GM12878 (cell line): ENCODE results near the gene PPL.

Source experiments
- CTCF ChIP-seq, 3 experiments: IDR thresholded peaks in 2 of 3; conservative IDR thresholded peaks in 1 of 3; 2 replicates each; pipeline ENCODE4 v1.5.1; 2011; ENCODE audit warnings: low read depth in 3 of 3, low read length in 3 of 3, mild to moderate bottlenecking in 3 of 3, control low read depth in 2 of 3, moderate library complexity in 2 of 3, inconsistent platforms in 1 of 3, mixed read lengths in 1 of 3; ENCODE audit not compliant: control insufficient read depth in 2 of 3, insufficient read depth in 1 of 3; ENCODE audit errors: extremely low read depth in 1 of 3
- JUND ChIP-seq: IDR thresholded peaks from 2 replicates; pipeline ENCODE4 v1.6.1; 2012; ENCODE audit warnings: low read depth, mild to moderate bottlenecking, low read length, improper control_type of control experiment, moderate library complexity
- NR2C2 ChIP-seq: IDR thresholded peaks from 2 replicates; pipeline ENCODE4 v1.6.1; 2011; ENCODE audit warnings: borderline replicate concordance, low read depth; ENCODE audit not compliant: control insufficient read depth, insufficient read length
- POLR2A ChIP-seq: IDR thresholded peaks from 2 replicates; pipeline ENCODE4 v1.6.1; 2011; ENCODE audit warnings: low read depth, mild to moderate bottlenecking, low read length
- YY1 ChIP-seq: IDR thresholded peaks from 2 replicates; pipeline ENCODE4 v1.6.1; 2011; ENCODE audit warnings: low read depth, mild to moderate bottlenecking, low read length
- TF ChIP-seq, protein P1 (sequence below): IDR thresholded peaks from 2 replicates; pipeline ENCODE4 v1.6.1; 2011; ENCODE audit warnings: low read depth, mild to moderate bottlenecking, low read length, moderate library complexity, borderline replicate concordance; ENCODE audit errors: extremely low read depth

DNA sequence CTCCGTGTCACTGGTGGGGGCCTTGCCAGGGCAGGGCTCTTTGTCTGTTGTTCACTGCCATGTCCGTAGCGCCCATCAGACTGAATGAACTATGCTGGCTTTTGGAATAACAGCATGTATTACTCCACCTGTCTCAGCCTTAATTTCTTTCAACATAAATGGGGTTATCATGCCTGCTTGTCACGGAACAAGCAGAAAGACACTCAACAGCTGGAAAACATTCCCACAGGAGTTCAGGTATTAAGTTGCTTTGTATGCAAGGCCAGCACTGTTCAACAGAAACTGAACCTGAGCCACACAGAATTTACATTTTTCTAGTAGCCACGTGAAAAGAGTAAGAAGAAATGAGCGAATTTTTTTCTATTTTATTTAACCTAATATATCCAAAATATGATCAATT, 13.1 kb downstream of the PPL start:
- TF ChIP-seq CTCF (IDR thresholded peaks at IDR 0.05 in 2 of 3, conservative IDR thresholded peaks at IDR 0.05 in 1 of 3; ENCODE audit: control insufficient read depth in 2 of 3, extremely low read depth in 1 of 3, insufficient read depth in 1 of 3, low read depth in 3 of 3, low read length in 3 of 3): no peak
- no peak for TF ChIP-seq JUND
- TF ChIP-seq NR2C2: no peak
- TF ChIP-seq, protein P1, sequence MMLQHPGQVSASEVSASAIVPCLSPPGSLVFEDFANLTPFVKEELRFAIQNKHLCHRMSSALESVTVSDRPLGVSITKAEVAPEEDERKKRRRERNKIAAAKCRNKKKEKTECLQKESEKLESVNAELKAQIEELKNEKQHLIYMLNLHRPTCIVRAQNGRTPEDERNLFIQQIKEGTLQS: no peak
- TF ChIP-seq POLR2A: no peak
- no peak for TF ChIP-seq YY1
